Measurements from ENCODE around the gene GFOD1. TPM values are rescaled to one million over a fixed set of nuclear protein-coding genes. Genes with fewer than 3 reads are reported as not detected.

Gene GFOD1
- total RNA-seq, 1 donor from 2014 or later, result 14.5 TPM

DNA sequence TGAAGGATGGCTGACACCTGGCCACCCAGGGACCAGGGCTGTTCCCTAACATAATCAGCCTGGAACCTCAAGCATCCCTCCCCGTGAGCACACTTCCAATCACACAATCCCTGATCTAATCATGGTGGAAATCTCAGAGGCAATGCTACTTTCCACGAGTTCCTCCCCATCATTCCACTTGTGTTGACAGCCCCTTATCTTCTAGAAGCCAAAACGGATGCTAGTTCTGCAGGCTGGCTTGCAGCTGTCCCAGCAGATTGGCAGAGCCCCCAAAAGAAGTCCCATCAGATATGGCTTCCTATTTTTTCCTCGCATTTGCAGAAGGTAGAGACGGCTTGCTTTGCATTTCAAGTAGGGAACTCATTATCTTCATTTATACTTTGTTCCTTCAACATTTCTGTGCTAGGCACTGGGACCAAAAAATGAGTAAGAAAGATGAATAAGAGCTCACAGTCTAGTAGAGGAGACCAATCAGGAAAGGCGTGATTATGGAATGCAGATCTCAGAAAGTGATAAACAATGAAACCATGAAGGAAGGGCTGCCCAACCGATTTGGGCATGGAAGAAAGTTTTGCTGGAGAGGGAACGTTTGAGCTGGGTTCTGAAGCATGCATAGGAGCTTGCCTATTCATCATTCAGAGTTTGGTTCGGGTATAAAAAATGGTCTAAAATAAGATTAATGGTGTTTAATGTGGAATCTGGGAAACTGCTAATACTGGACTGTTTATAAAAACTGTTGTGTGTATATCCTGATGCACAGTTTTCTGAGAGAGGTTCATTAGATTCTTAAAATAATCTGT lies 114.5 kb downstream of the GFOD1 start:
- peak; percentile 59 for DNase-seq

DNA sequence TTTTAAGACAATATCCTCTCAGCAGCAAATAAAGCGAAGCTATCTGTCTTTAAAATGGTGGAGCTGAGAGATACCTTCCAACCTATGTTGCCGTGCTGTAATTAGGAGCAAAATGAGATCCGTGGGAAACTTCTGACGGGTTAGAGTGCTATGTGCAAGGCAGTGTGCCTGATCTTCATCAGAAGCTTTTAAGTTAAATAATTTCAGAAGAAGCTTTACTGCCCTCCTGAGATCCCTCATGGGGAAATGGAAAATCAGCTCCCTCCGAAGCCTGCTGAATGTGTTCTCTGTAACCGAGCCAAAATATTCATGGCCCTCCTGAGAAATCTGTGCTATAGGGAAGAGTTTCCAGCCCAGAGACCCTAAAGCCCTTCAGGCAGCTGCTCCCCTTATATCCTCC lies 115.3 kb downstream of the GFOD1 start:
- DNase-seq, result peak; percentile 86

DNA sequence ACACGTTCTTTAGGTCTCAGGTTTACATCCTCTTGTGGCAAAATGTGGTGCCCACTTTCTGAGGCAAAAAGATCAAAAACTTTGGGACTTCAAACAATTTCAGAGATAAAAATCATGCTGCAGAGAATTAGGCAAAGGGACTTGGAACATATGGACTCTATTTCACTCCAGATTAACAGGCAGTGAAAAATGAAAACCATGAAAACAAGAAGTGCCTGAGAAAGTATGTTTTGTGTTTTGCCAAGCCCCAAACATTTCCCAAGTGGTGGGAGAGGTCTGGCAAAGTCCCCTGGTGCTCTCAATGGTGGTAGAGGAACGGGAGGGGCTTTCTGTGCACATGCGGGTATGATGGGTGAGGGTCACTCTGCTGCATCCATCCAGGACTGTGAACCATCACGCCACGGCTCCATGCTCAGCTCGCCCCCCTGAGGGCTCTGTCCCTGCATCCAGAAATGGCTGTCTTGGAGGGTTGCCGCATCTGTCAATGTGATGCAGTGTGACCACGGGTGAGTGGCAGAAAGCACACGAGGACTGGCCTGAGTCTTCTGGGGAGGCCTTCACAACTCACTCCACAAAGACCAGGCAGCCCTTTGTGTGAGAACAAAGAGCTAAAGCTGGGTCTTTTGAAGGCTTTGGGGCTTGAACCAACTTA lies 115.9 kb downstream of the GFOD1 start:
- DNase-seq, result peak; percentile 51

DNA sequence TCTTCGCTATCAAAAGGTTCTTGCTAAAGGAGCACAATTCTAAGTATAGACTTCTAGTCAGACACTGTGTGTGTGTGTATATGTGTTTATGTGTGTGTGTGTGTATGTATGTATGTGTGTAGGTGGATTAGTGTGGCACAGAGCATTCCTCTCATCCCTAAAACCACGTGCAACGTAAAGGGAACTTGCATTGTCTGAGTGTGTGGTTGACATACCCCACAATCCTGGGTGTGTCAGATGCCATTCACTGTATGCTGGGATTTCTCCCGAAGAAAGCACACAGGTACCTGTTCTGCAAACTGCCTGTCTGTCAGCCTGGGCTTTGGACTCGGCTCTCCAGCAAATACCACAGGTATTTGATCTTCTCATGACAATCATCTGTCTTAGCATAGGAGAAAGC lies 116.8 kb downstream of the GFOD1 start:
- DNase-seq, result no peak

DNA sequence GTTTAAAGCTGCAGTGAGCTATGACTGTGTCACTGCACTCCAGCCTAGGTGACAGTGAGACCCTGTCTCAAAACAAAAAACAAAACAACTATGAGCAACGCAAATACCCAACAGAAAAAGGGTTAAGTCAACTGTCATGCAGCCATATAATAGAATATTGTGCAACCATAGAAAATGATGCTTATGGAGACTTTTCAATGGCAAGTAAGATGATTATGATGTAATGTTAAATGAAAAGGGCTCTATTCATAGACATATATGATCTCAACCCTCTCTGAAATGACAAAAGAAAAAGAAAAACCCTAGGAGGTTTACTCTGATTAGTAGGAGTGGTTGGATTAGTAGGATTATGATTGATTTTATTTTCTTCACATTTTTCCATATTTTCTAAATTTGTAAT lies 117.8 kb downstream of the GFOD1 start:
- peak; percentile 23 for DNase-seq

DNA sequence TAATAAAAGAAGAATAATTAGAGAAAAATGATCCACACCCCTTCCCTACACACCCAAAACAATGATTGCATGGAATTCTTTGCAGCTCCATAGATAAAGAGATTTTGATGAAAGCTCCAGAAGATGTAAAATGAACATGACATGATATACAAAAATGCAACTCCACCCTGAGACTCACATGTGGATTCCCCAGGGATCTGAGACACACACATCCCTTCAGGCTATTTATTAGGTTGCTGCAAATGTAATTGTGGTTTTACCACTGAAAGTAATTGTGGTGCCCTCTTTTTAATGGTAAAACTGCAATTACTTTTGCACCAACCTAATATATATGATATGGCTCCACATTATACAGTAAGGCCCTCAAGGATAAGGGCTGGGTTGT lies 118.7 kb downstream of the GFOD1 start:
- no peak for DNase-seq

DNA sequence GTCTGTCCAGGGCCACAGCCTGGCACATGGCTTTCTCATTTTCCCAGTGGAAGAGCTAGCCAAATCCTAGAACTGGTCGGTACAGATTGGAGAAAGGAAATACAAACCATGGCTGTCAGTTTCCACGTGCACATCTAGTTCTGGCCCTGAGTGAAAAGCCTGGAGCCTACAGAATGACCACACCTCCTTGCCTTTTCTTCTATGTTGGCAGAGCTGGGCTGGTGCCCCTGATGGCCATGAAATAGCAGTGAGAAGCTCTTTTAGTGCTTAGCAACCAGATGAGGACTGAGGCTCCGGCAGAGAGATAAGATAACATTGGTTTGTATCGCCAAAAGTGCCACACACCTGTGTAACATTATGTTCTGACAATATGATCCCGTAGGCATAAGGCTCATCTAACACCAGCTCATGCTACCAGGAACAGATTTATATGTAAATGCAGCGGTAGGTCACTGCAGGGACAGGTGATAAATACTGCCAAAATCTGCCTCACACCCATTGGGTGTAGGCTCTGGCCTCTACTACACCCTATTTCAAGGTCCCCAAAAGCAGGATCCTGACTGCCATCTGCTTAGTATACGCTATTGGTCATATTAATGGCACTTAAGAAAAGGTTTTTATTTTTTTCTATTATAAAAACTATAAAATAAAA lies 119.2 kb downstream of the GFOD1 start:
- no peak for DNase-seq

DNA sequence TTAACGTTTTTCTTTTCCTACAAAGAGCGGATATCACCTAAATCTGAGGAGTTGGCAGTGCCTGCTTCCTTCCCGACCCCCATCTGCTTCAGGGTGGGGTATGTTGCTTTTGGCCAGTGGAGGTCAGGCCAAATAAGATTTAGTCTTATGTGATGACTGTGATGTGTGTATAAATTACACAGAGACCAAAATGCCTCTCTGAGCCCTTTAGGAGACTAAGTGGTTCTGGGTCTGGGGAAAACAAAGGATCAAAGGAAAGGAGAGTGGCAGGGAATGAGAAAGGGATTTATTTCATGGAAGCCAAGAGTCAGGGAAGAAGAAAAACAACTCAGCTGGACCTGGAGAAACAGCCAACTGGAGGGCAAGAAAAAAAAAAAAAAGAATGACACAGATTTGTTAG lies 120.0 kb downstream of the GFOD1 start:
- no peak for DNase-seq

DNA sequence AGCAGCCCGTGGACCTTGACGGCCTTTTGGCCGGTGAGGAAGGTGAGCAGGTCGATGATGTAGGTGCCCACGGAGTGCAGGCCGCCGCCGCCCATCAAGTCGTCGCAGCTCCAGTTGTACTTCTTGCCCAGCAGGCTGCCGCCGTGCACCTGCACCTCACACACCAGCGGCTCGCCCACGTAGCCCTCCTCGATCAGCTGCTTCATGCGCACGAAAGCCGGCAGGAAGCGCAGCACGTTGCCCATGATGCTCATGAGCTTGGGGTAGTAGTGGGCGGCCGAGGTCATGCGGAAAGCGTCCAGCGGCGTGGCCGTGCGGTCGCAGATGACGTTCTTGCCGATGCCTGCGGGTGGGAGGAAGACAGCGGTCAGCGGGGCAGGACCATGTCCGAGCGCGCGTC lies 122.1 kb downstream of the GFOD1 start:
- no peak for DNase-seq

DNA sequence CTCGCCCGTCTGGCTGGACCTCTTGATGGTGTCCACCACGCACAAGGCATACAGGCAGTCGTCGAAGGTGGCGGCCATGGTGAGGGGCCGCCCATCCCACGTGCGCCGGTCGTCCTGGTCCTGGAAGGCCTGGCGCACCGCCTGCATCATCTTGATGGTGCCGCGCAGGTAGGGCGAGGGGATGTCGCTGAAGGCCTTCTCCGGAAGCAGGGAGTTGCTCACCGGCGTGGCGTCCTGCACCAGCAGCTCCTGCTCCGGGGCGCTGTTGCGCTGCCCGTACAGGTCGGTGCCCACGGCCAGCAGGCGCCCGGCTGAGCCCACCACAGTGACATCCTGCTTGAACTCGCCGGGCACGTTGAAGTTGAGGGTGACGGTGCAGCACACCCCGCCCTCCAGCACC lies 122.6 kb downstream of the GFOD1 start:
- DNase-seq, result no peak

DNA sequence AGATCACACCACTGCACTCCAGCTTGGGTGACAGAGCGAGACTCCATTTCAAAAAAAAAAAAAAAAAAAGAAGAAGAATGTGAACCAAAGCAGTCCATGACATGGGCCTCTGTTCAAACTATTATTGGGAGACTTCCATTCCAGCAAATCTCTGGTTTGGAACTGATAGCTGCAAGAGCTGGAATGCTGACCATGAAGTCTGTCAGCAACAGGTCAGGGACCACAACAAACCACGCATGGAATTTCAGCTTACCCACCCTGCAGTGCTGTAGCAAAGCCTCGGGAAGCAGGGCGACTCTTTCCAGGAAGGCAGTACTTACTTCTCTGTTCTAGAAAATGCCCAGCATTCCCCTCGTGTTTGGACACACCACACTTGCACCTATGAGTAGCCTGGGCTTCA lies 125.0 kb downstream of the GFOD1 start:
- no peak for DNase-seq

DNA sequence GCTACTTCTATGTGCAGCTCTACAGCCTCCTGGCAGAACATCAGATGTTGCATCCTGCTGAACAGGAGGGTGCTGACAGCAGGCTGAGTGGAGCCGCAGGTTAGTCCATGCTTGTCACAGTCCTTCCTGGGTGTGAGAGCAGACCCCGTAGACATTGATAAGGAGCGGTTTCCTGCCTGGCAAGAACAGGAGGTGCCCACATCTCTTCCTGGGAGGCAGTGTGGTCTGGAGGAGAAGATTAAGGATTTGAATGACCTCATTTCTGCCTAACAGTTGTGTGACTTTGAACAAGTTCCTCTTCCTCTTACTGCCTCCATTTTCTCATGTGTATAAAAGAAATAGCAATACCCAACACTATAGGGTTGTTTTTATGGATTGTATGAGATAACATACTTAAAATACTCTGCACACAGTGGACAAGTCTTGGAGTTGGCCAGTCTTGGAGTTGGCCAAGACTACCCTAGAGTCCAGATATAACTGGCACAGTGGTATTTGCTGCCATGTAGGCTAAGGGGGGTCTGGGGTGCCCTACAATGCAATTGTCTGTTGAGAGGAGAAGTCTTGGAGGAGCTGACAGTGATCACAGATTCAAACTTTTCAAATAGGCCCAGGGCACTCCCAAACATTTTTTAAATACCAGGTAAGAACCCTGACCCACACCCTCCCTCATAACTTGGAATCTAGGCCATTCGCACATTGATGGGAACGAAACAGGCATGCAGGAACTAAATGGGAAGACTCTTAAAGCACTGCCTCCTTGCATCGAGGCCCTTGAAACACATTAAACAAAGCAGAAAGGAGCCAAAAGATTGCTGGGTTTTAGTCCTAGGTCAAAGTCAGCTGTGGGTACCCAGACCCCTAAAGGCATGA lies 126.5 kb downstream of the GFOD1 start:
- no peak for DNase-seq

DNA sequence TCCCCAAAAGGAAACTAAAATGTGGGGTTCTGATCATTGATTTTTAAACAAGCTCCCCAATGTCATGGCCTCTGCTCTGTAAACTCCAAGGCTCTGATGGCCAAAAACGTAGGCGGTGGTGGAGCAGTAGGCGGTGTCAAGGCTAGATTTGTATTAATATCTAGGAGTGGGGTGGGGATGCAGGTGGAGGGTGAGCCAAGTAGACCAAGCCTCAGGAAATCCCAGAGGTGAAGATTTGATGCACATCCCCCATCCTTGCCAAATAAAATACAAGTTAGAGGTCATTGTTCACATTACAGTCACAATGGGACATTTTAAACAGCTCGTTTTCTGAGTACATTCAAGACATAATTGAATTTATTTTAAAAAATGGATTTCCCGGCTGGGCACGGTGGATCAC lies 128.1 kb downstream of the GFOD1 start:
- DNase-seq, result no peak

DNA sequence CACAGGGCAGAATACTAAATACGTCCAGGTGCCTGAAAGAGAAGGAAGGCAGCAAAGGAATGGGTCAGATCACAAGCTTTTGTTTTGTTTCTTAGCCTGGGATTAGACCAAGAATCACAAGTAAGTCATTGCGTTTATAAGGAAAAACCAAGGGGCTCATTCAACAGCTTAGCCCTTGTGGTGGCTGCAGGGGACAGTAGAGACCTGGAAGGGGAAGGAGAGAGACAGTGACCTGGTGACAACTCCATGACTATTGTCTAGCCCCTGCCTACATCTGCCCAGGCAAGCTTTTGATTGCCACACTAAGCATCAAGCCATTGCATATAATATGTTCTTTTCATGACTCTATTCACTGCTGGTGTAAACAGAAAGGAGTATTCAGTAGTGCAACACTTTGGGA lies 128.9 kb downstream of the GFOD1 start:
- no peak for DNase-seq

DNA sequence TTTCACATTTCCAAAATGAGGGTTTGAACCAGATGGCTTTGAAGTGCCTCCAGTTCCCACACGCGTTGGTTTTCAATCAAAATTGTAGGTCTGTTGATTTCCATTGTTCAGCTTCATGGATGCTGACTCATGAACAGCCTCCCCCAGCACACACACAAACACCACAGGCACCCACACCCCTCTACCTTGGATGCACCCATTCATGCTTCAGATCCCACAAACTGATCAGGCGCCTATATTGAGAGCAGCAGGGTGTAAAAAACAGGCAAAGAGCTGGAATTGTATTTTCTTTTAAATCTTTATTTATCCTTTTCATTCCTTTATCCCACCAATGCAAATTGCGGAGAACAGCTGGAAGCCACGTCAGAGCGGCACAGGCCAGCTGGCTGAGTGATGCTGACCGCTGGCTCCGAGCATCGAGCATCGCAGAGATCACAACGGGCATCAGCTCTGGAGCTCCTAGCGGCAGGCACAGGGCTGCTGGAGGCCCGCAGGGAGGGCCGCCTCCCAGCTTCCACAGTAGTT lies 129.8 kb downstream of the GFOD1 start:
- DNase-seq, result no peak

DNA sequence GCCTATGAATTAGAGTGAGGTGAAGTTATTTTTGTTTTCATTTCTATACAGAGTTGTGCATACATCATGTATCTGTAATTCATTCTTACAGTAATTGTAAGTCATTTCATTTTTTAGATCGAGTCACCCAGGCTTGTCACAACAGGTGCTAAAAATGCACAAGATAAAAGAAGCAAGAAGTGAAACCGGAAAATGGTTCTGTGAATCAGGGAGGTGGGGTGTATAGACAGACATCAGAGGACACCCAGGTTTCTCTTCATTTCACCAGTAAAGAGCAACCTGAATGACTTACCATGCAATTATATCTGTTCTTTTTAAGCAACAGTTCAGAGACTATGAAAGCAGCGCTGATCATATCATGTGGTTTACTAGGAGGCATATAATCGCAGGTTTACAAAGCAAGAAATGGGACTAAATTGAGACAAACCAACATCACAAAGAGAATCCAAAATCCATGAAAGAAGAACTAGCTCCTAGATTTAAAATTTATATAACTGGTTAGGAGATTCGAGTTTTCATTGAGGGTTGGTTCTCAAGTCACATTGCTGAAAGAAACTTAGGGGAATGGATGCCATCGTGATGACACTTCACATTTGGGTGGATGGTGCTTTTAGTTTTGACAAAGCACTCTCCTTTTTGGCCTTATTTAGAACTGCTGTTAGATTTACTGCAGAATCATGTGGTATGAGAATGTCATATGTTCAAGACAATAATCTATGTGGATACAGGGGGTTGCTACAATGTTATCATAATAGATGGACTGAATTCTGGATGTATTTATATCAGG lies 131.2 kb downstream of the GFOD1 start:
- DNase-seq, result no peak

DNA sequence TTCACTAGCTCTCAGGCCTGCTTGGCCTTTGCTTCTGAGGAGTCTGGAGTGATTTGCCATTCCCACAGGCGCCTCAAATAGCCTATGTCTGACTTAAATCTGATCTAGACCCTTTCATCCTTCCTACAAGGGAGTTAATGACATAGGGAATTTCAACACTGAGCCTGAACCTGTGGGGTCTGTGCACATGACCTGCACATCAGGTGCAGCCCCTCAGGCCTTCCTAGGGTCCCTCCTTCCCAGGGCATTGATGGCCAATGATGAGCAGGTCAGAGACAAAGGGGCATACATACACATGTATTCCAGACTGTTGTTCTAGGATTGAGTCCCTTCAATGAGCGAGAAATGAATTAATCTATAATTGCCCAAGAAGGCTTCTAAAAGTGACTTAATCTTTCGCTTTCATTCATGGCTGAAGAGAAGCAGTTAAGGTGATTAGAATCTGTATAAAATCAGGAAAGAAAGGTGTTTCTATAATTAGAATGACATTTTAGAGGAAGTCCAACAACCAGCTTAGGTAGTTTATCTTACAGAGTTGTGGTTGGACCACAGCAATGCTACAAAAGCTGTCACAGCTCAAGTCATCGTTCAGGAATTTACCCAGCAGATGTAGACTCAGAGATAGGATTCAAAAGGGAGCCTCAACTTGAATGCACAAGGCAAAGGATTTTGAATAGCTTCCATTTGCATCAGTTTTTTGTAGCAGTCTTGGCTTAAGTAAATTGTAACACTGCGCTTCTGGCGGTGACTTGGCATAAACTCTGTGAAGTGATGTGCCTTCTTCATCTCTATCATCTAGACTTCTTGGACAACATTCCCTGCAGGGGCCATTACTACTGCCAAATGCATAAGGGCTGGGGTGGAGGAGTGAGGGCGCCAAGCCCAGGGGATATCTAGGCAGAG lies 132.1 kb downstream of the GFOD1 start:
- DNase-seq, result peak; percentile 71

DNA sequence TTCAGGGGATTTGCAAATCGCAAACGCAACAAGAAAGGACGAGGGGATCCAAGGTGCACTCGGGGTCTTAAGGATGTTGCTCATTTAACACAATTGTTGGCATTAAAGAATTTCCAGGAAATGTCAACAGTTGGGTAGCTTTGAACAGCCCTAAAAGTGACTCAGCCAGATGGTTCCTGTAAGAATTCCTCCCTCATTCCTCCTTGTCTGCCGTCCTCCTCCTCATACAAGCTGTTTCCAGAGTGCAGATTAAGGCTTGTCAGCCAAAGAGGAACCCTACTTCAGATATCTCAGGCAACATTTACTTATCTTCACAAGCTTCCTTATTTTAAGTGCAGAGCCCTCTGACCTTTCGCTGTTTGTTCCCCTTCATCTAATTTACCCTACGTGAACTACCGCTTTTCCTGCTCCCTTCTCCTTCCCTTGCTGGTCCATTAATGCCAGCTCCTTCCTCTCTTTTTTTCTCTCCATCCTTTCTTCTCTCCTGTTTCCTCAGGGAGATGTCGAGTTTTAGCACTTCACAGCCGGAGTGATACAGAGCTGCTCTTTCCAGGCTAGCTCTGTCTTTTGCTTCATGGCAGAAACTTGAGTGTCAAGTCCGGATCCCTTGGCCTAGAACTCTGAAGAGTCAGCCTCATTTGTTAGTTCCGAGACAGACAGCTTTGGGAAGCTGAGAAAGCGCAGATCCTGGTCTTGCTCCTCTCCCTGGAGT lies 132.9 kb downstream of the GFOD1 start:
- DNase-seq, result peak; percentile 20

DNA sequence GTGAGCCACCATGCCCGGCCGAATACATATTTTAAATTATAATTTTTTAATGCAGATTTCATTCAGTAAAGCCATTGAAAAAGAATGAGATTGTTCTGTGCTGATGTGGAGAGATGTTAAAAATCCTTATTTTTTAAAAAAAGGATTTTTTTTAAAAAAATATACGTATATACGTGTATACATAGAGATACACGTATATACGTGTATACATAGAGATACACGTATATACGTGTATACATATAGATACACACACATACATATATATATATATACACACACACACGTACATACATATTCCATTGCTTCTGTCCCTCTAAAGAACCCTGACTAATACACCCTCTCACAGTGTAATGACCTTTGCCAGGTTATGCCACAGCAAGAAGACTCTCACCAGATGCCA lies 135.2 kb downstream of the GFOD1 start:
- no peak for DNase-seq

DNA sequence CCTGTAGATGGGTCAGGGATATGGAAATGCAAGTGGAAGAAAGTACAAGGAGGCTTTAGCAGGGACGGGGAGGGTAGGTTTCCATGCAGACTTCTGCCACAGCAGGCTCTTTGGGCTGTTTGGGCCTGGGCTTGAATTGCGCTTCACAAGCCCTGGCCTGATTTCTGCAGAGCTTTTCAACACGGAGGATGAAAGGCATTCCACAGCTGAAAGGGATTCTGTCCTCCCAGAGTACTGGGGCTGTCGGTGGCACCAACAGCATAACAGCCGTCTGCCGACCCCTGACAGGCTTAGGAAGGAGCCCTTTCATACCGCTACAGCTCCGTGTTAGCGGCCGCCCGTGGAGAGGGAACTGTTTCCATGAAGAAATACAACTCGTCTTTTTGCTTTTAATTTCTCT lies 136.1 kb downstream of the GFOD1 start:
- DNase-seq, result no peak

Measured in skin of body (tissue), 2 donors.